ENCODE measurements around the gene RALGDS. TPM values are rescaled to one million over a fixed set of nuclear protein-coding genes. Genes with fewer than 3 reads are reported as not detected.

Gene RALGDS
- total RNA-seq, 1 experiment from 2014 or later, result 36.1 TPM

DNA sequence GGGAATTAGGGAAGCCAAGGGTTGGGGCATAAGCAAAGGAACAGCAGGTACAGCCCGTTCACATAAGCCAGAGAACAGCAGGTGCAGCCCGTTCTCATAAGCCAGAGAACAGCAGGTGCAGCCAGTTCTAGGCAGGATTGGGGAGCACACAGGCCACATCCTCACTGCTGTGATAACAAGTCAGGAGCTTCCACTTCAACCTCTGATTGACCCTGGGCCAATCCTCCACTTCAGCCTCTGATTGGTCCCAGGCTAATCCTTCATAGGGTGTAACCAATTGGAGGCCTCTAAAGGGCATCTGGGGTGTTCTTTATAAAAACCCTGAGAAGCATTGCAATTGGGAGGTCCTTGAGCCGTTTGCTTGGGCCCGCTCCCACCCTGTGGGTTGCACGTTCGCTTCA lies 31.8 kb downstream of the RALGDS start:
- Histone ChIP-seq H3K27me3 (ENCODE audit: insufficient read depth, low read length) (no peaks in the 10 kb centered on the region), H3K9me3 (ENCODE audit: control insufficient read depth in 1 of 2, insufficient read depth in 1 of 2, low read depth in 1 of 2, low read length in 2 of 2) (no peaks in the 10 kb centered on the region), H2AFZ (ENCODE audit: low read depth, low read length, poor library complexity, severe bottlenecking) (no peak overlapping the region), H4K20me1 (ENCODE audit: insufficient read depth) (no peaks in the 10 kb centered on the region), H3K36me3 (ENCODE audit: control insufficient read depth in 1 of 2, insufficient read depth in 2 of 2, low read length in 2 of 2) (no peaks in the 10 kb centered on the region), H3K4me3 (replicated peaks in 1 of 2; ENCODE audit: low read depth in 1 of 2, low read length in 2 of 2) (no peak overlapping the region), H3K9ac (ENCODE audit: low read length) (no peak overlapping the region), H3K4me2 (ENCODE audit: low read length) (no peak overlapping the region), H3K4me1 (ENCODE audit: control insufficient read depth in 1 of 2, insufficient read depth in 2 of 2, low read length in 2 of 2) (no peaks in the 10 kb centered on the region), H3K9me2 (ENCODE audit: insufficient read depth) (no peaks in the 10 kb centered on the region), H3K79me2 (ENCODE audit: insufficient read depth, low read length) (no peaks in the 10 kb centered on the region), H3K27ac (ENCODE audit: low read depth, low read length) (no peak overlapping the region)
- ATAC-seq, result peak; percentile 52
- ChIA-PET RAD21 (ENCODE audit: low non-redundant PET in 1 of 2, low total read pairs in 2 of 2, uncharacterized antibody in 2 of 2, unreplicated experiment in 2 of 2) (no interaction called here), CTCF (no interaction called here), POLR2A (no interaction called here)
- DNase-seq (ENCODE audit: low read depth, low spot score), result no peak
- TF ChIP-seq EZH2 (IDR thresholded peaks at IDR 0.05), result no peak
- no peak for TF ChIP-seq MAX (IDR thresholded peaks at IDR 0.05)
- TF ChIP-seq, protein P1, sequence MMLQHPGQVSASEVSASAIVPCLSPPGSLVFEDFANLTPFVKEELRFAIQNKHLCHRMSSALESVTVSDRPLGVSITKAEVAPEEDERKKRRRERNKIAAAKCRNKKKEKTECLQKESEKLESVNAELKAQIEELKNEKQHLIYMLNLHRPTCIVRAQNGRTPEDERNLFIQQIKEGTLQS (IDR thresholded peaks at IDR 0.05), result no peak
- TF ChIP-seq FOSL1 (IDR thresholded peaks at IDR 0.05; ENCODE audit: low read depth), result no peak
- TF ChIP-seq SRF (IDR thresholded peaks at IDR 0.05; ENCODE audit: low read depth), result no peak
- no peak for TF ChIP-seq ZFX (IDR thresholded peaks at IDR 0.05)
- no peak for TF ChIP-seq ZNF274 (IDR thresholded peaks at IDR 0.05; ENCODE audit: low read depth, low read length)
- TF ChIP-seq ELF1 (IDR thresholded peaks at IDR 0.05; ENCODE audit: borderline replicate concordance, low read depth), result no peak
- TF ChIP-seq CBX3 (IDR thresholded peaks at IDR 0.05; ENCODE audit: low read depth), result no peak
- TF ChIP-seq ZBTB33 (IDR thresholded peaks at IDR 0.05; ENCODE audit: extremely low read depth, insufficient replicate concordance, low read length), result no peak
- TF ChIP-seq, protein P2, sequence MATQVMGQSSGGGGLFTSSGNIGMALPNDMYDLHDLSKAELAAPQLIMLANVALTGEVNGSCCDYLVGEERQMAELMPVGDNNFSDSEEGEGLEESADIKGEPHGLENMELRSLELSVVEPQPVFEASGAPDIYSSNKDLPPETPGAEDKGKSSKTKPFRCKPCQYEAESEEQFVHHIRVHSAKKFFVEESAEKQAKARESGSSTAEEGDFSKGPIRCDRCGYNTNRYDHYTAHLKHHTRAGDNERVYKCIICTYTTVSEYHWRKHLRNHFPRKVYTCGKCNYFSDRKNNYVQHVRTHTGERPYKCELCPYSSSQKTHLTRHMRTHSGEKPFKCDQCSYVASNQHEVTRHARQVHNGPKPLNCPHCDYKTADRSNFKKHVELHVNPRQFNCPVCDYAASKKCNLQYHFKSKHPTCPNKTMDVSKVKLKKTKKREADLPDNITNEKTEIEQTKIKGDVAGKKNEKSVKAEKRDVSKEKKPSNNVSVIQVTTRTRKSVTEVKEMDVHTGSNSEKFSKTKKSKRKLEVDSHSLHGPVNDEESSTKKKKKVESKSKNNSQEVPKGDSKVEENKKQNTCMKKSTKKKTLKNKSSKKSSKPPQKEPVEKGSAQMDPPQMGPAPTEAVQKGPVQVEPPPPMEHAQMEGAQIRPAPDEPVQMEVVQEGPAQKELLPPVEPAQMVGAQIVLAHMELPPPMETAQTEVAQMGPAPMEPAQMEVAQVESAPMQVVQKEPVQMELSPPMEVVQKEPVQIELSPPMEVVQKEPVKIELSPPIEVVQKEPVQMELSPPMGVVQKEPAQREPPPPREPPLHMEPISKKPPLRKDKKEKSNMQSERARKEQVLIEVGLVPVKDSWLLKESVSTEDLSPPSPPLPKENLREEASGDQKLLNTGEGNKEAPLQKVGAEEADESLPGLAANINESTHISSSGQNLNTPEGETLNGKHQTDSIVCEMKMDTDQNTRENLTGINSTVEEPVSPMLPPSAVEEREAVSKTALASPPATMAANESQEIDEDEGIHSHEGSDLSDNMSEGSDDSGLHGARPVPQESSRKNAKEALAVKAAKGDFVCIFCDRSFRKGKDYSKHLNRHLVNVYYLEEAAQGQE (IDR thresholded peaks at IDR 0.05; ENCODE audit: low read depth), result no peak
- TF ChIP-seq POLR2AphosphoS5 (IDR thresholded peaks at IDR 0.05; ENCODE audit: low read depth, low read length), result no peak
- no peak for TF ChIP-seq SIN3A (IDR thresholded peaks at IDR 0.05; ENCODE audit: low read depth)
- TF ChIP-seq EGR1 (IDR thresholded peaks at IDR 0.05; ENCODE audit: low read depth), result no peak
- no peak for TF ChIP-seq CEBPB (IDR thresholded peaks at IDR 0.05; ENCODE audit: low read depth)
- no peak for TF ChIP-seq POLR2A (IDR thresholded peaks at IDR 0.05; ENCODE audit: borderline replicate concordance, extremely low read depth, insufficient read depth, insufficient read length)
- intact Hi-C loops (cut with micrococcal nuclease), result no loop called here
- no TSS peak for BruUV-seq (replicated peaks)
